ENCODE data around the gene MAGT1.
"Not testable (repeated sequence)": the region's sequence is repeated elsewhere in the genome, so short reads cannot be mapped to it uniquely, and the experiment has no call there.

GRCh38 chrX:77945031-77945430, 49.8 kb upstream of the MAGT1 start:
- TF ChIP-seq CTCF (conservative IDR thresholded peaks at IDR 0.05); ZFX (IDR thresholded peaks at IDR 0.05): not testable (repeated sequence)
